Keratinocyte (primary cell): ENCODE results near the gene UBASH3B. TPM values are rescaled to one million over a fixed set of nuclear protein-coding genes. Genes with fewer than 3 reads are reported as not detected.
A peak's percentile ranks its signal among the peaks of the same experiment; 100 is the strongest.

Experiments
- DNase-seq: peaks from one replicate; pipeline ENCODE4 v3.0.0-alpha.2; 2011; ENCODE audit warnings: low read depth, missing footprints, low spot score
- FAIRE-seq: peaks from 2 replicates; lab custom pipeline; 2011; peaks lifted over from hg19 to GRCh38; lab: Jason Lieb, UNC
- H2AFZ ChIP-seq: 2 replicates; pipeline ENCODE4 v1.6.0; 2012; ENCODE audit warnings: low read length, control low read depth, inconsistent platforms; ENCODE audit not compliant: control insufficient read depth
- H3K27ac ChIP-seq: 2 replicates; pipeline ENCODE4 v1.5.1; 2011; ENCODE audit warnings: low read length; ENCODE audit not compliant: control insufficient read depth, insufficient read depth
- H3K27me3 ChIP-seq: 3 replicates; pipeline ENCODE4 v1.6.0; 2011; ENCODE audit warnings: low read length; ENCODE audit not compliant: control insufficient read depth, insufficient read depth; ENCODE audit errors: extremely low read depth
- H3K36me3 ChIP-seq, 2 experiments: 2 replicates in 1 of 2; 3 replicates in 1 of 2; pipeline ENCODE4 v1.5.1; 2011; ENCODE audit warnings: low read length in 2 of 2, mild to moderate bottlenecking in 1 of 2; ENCODE audit not compliant: control insufficient read depth in 2 of 2, insufficient read depth in 2 of 2; ENCODE audit errors: extremely low read depth in 1 of 2
- H3K4me1 ChIP-seq: 3 replicates; pipeline ENCODE4 v1.5.1; 2011; ENCODE audit warnings: low read length; ENCODE audit not compliant: control insufficient read depth, insufficient read depth; ENCODE audit errors: extremely low read depth
- H3K4me2 ChIP-seq: 3 replicates; pipeline ENCODE4 v1.6.0; 2011; ENCODE audit warnings: low read depth, low read length; ENCODE audit not compliant: control insufficient read depth, insufficient read depth; ENCODE audit errors: extremely low read depth
- H3K4me3 ChIP-seq, 3 experiments: fragments of 200-600 bp in 1 of 3; sonication (generic) in 1 of 3; 2 replicates in 2 of 3; 3 replicates in 1 of 3; pipeline ENCODE4 v1.5.1; 2011 to 2016; ENCODE audit warnings: low read length in 3 of 3, mild to moderate bottlenecking in 3 of 3, control low read depth in 2 of 3, inconsistent platforms in 1 of 3, low read depth in 1 of 3, mixed read lengths in 1 of 3, mixed run types in 1 of 3, moderate library complexity in 1 of 3; ENCODE audit not compliant: control insufficient read depth in 2 of 3, insufficient read depth in 2 of 3; ENCODE audit errors: extremely low read depth in 1 of 3
- H3K79me2 ChIP-seq: 2 replicates; pipeline ENCODE4 v1.6.0; 2012; ENCODE audit warnings: low read length; ENCODE audit not compliant: control insufficient read depth, insufficient read depth
- H3K9ac ChIP-seq: 3 replicates; pipeline ENCODE4 v1.6.0; 2011; ENCODE audit warnings: low read length; ENCODE audit not compliant: control insufficient read depth, insufficient read depth; ENCODE audit errors: extremely low read depth
- H3K9me1 ChIP-seq: 3 replicates; pipeline ENCODE4 v1.6.0; 2011; ENCODE audit warnings: low read length; ENCODE audit not compliant: control insufficient read depth, insufficient read depth; ENCODE audit errors: extremely low read depth
- H3K9me3 ChIP-seq: 2 replicates; pipeline ENCODE4 v1.5.1; 2012; ENCODE audit warnings: low read depth, low read length; ENCODE audit not compliant: control insufficient read depth
- H4K20me1 ChIP-seq: 3 replicates; pipeline ENCODE4 v1.6.0; 2011; ENCODE audit warnings: low read length; ENCODE audit not compliant: control insufficient read depth, insufficient read depth; ENCODE audit errors: extremely low read depth
- CTCF ChIP-seq, 3 experiments: IDR thresholded peaks in 1 of 3; conservative IDR thresholded peaks in 1 of 3; optimal IDR thresholded peaks in 1 of 3; 2 replicates in 2 of 3; 3 replicates in 1 of 3; pipeline versions ENCODE3 to v1.5.1; 2011; ENCODE audit warnings: low read length in 3 of 3, mild to moderate bottlenecking in 3 of 3, moderate library complexity in 2 of 3, control low read depth in 1 of 3, inconsistent platforms in 1 of 3; ENCODE audit not compliant: insufficient read depth in 2 of 3; ENCODE audit errors: extremely low read depth in 1 of 3
- EZH2 ChIP-seq: IDR thresholded peaks from one replicate; pipeline ENCODE4 v1.6.1; 2012; ENCODE audit warnings: inconsistent platforms, mild to moderate bottlenecking, low read length, moderate library complexity
- dilution Hi-C: fragments of 300-500 bp; cut with MboI; formaldehyde crosslinking; loops from one replicate; pipeline ENCODE4 v1.7.0; 2020; ENCODE audit warnings: low sequenced_read_pairs; ENCODE audit not compliant: extremely low pct_ligation_motif_present
- polyA plus RNA-seq, 5 experiments: library from polyadenylated mRNA; depleted of rRNA in 3 of 5; stranded (reverse) in 3 of 5; stranded (forward) in 1 of 5; unstranded in 1 of 5; fragments of >200 nt; gene quantifications; 1 replicate in 1 of 5; 2 replicates in 3 of 5; 3 replicates in 1 of 5; pipeline versions ENCODE4 v1.2.1 to v1.2.3, GENCODE V29; 2011 to 2012; ENCODE audit warnings: missing spikeins in 2 of 5, low read depth in 1 of 5, low replicate concordance in 1 of 5

The UBASH3B gene
- polyA plus RNA-seq, 1 donor (not counting 4 experiments of a cell fraction or from before 2014, with no cell fraction given), result 25.0 TPM

DNA sequence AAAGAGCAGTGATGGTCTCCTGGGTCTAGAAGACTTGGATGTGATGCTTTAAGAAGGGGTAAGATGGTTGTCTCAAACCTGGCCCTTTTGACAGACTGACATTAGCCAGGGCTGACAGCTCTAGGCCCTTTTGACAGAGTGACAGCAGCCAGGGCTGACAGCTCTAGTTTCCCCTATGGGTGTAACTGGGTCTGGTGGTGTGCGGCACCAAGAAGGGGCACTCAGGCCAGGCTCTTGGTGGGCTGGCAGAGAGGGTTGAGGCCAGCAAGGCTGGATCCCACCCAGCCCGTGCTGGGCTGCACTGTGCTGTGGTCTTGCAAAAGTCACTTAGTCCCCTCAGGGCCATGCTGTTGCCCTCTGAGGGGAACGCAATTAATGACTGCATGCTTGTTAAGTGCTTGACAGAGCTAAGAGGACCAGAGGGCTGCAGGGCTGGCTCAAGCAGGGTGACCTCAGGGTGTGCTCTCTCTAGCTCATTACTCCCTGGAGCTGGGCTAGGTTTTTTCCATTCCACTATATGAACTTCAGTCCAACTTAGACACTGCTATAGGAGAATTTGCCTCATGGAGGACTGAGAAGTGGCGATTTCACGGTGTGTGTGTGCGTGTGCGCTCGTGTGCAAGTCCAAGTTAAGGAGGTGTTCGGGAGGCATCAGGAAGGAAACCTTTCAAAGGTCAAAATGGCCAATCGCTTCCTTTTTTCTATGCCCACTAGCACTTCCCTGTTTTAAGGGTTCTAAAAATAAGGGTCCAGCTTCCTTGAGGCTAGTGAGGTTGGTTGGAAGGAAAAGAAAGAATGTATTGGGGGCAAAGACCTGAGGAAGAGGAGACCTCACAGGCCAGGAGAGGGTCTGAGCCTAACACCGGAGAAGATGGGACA, 4.4 kb downstream of the UBASH3B start:
- Histone ChIP-seq H3K79me2 (peaks cover 68% of the 10 kb centered on the region), H4K20me1 (peaks cover 2% of the 10 kb centered on the region)

GRCh38 chr11:122661182-122661945, 5.8 kb downstream of the UBASH3B start:
- Histone ChIP-seq H3K79me2 (peaks cover 74% of the 10 kb centered on the region), H3K4me3 (no peak overlapping the region), H2AFZ (no peak overlapping the region), H3K9ac (peak overlapping the region; percentile 20), H3K9me1 (peaks cover 8% of the 10 kb centered on the region), H3K36me3 (peaks cover 4 to 7% of the 10 kb centered on the region in 2 experiments), H3K4me1 (peaks cover 68% of the 10 kb centered on the region), H3K27ac (peak overlapping the region; percentile 53), H3K9me3 (no peaks in the 10 kb centered on the region), H4K20me1 (peaks cover 2% of the 10 kb centered on the region), H3K4me2 (peak overlapping the region; percentile 59), H3K27me3 (no peaks in the 10 kb centered on the region)
- FAIRE-seq (peak; percentile 94), DNase-seq (peak; percentile 91)
- dilution Hi-C loops, result no loop called here
- TF ChIP-seq CTCF (optimal IDR thresholded peaks at IDR 0.05 in 1 of 3, IDR thresholded peaks at IDR 0.05 in 1 of 3, conservative IDR thresholded peaks at IDR 0.05 in 1 of 3; ENCODE audit: extremely low read depth in 1 of 3, insufficient read depth in 2 of 3, low read length in 3 of 3) (no peak), EZH2 (no peak)

More for the DNA sequence above, 4.4 kb downstream of the UBASH3B start:
- no peak for TF ChIP-seq CTCF (optimal IDR thresholded peaks at IDR 0.05 in 1 of 3, IDR thresholded peaks at IDR 0.05 in 1 of 3, conservative IDR thresholded peaks at IDR 0.05 in 1 of 3; ENCODE audit: extremely low read depth in 1 of 3, insufficient read depth in 2 of 3, low read length in 3 of 3)
- no peak for TF ChIP-seq EZH2
- H3K9me1 ChIP-seq, result peaks cover 8% of the 10 kb centered on the region
- H3K36me3 ChIP-seq, result peaks cover 0 to 7% of the 10 kb centered on the region in 2 experiments
- H3K4me2 ChIP-seq, result no peak overlapping the region
- FAIRE-seq, result no peak
- peaks cover 73% of the 10 kb centered on the region for H3K4me1 ChIP-seq
- H3K27ac ChIP-seq, result no peak overlapping the region
- no peaks in the 10 kb centered on the region for H3K27me3 ChIP-seq
- no peak overlapping the region for H3K4me3 ChIP-seq
- DNase-seq, result no peak
- H3K9ac ChIP-seq, result no peak overlapping the region
- dilution Hi-C loops, result no loop called here
- no peak overlapping the region for H2AFZ ChIP-seq
- H3K9me3 ChIP-seq, result no peaks in the 10 kb centered on the region
